Colonic mucosa (tissue), 4 donors: ENCODE measurements around the gene THRSP. TPM values are rescaled to one million over a fixed set of nuclear protein-coding genes. Genes with fewer than 3 reads are reported as not detected.
"Not testable (repeated sequence)": the region's sequence is repeated elsewhere in the genome, so short reads cannot be mapped to it uniquely, and the experiment has no call there.

Source experiments
- DNase-seq: peaks from one replicate; pipeline ENCODE4 v3.0.0-alpha.2; 2020
- H3K27ac ChIP-seq: fragments of 200-600 bp; one replicate; pipeline ENCODE4 v1.8.0; 2021
- H3K27me3 ChIP-seq: fragments of 200-600 bp; one replicate; pipeline ENCODE4 v1.8.0; 2021
- H3K36me3 ChIP-seq: fragments of 200-600 bp; one replicate; pipeline ENCODE4 v1.8.0; 2021
- H3K4me1 ChIP-seq: fragments of 200-600 bp; one replicate; pipeline ENCODE4 v1.8.0; 2021; ENCODE audit warnings: mild to moderate bottlenecking
- H3K4me3 ChIP-seq: fragments of 200-600 bp; one replicate; pipeline ENCODE4 v1.8.0; 2021
- H3K9ac ChIP-seq, 2 donors: one replicate each; pipeline ENCODE4 v1.7.0; 2013; ENCODE audit warnings: control low read depth in 2 of 2, low read depth in 2 of 2, low read length in 2 of 2
- H3K9me3 ChIP-seq: fragments of 200-600 bp; one replicate; pipeline ENCODE4 v1.8.0; 2021
- intact Hi-C: fragments of 100-400 bp; cut with DNase I; formaldehyde crosslinking; loops from one replicate; pipeline ENCODE4 v1.14.1; 2022
- total RNA-seq, 2 donors: library from RNA; stranded (reverse); fragmentation: NEBNext Ultra II Directional in 1 of 2; extraction: Animal tissue kit (Norgen Biotek cat#: 25700) in 1 of 2; gene quantifications; one replicate each; pipeline ENCODE4 v1.2.1, GENCODE V29; 2021
- TF ChIP-seq, protein P1 (sequence below): fragments of 200-600 bp; IDR thresholded peaks from one replicate; pipeline ENCODE4 v1.8.0; 2022; ENCODE audit warnings: antibody characterized with exemption, mild to moderate bottlenecking
- donor health status: healthy.
- donor health status: DM: no; HTN: no; CAD: no.
- donor health status: DM: no; HTN: no; CAD: no.

Gene THRSP
- total RNA-seq, 2 donors from 2014 or later: 0.61 TPM; not detected in 1

DNA sequence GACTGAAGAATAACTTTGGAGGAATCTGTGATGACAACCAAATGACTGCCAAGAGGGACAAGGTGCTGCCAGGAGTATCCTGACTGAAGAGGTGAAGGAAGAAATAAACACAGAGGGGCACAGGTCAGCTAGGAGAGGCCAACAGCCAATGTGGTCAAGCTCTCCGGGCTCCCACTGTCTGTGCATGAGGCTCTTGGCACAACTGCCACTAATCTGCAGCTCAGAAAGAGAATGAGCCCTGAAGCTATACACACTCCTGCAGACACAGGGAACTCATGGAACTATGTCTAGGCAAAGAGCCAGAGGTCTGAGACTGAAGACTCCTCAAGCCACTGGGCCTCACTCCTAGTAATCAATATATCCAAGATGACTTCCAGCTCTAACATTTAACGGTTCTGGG, 7.0 kb downstream of the THRSP start:
- Histone ChIP-seq H3K36me3 (no peaks in the 10 kb centered on the region), H3K9me3 (no peaks in the 10 kb centered on the region), H3K27me3 (no peaks in the 10 kb centered on the region), H3K4me3 (no peak overlapping the region), H3K4me1 (no peaks in the 10 kb centered on the region), H3K9ac (no peak overlapping the region), H3K27ac (no peak overlapping the region)
- intact Hi-C loops: no loop called here
- TF ChIP-seq, protein P1, sequence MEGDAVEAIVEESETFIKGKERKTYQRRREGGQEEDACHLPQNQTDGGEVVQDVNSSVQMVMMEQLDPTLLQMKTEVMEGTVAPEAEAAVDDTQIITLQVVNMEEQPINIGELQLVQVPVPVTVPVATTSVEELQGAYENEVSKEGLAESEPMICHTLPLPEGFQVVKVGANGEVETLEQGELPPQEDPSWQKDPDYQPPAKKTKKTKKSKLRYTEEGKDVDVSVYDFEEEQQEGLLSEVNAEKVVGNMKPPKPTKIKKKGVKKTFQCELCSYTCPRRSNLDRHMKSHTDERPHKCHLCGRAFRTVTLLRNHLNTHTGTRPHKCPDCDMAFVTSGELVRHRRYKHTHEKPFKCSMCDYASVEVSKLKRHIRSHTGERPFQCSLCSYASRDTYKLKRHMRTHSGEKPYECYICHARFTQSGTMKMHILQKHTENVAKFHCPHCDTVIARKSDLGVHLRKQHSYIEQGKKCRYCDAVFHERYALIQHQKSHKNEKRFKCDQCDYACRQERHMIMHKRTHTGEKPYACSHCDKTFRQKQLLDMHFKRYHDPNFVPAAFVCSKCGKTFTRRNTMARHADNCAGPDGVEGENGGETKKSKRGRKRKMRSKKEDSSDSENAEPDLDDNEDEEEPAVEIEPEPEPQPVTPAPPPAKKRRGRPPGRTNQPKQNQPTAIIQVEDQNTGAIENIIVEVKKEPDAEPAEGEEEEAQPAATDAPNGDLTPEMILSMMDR: no peak
- no peak for DNase-seq

DNA sequence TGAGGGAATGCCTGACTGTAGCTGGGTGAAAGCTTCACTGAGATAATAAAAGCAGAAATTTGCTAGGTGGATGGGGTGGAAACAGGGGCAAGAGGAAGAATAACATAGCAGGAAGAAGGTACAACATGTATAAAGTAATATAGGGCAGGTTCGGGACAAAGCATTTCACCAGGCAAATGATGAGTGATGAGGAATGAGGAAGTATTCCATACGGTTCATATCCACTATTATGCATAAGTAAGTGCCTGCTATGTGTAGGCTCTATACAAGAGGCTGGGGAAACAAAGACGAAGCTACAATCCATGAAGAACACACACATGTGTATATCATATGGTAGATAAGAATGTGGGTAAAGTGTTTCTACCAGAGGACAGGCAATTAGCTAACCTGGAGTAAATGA, 8.1 kb downstream of the THRSP start:
- TF ChIP-seq, protein P1: no peak
- intact Hi-C loops: no loop called here
- H3K4me1 ChIP-seq: peaks cover 4% of the 10 kb centered on the region
- DNase-seq: no peak
- no peaks in the 10 kb centered on the region for H3K27me3 ChIP-seq
- H3K27ac ChIP-seq: no peak overlapping the region
- H3K9me3 ChIP-seq: no peaks in the 10 kb centered on the region
- H3K9ac ChIP-seq: no peak overlapping the region
- no peaks in the 10 kb centered on the region for H3K36me3 ChIP-seq
- no peak overlapping the region for H3K4me3 ChIP-seq

DNA sequence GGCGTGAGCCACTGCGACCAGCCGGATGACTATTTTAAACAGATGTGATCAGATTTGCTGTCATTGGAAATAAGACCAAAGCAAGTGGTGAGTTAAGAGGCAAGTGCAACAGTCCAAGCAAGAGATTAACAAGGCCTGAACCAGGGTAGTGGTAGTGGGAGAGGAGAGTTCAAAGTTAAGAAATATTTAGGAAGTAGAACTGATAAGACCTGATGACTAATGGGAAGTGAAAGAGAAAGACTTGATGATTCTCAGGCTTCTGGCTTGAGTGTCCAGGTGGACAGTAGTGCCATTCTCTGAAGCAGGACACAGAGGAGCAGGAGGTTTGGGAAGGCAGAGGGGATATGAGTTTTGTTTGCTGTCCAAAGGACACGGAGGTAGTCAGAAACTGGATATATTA, 8.8 kb downstream of the THRSP start:
- DNase-seq: no peak
- Histone ChIP-seq H3K36me3 (no peaks in the 10 kb centered on the region), H3K4me3 (no peak overlapping the region), H3K9me3 (no peaks in the 10 kb centered on the region), H3K4me1 (peaks cover 7% of the 10 kb centered on the region), H3K27ac (no peak overlapping the region), H3K27me3 (no peaks in the 10 kb centered on the region), H3K9ac (no peak overlapping the region)
- TF ChIP-seq, protein P1: no peak
- intact Hi-C loops: no loop called here

DNA sequence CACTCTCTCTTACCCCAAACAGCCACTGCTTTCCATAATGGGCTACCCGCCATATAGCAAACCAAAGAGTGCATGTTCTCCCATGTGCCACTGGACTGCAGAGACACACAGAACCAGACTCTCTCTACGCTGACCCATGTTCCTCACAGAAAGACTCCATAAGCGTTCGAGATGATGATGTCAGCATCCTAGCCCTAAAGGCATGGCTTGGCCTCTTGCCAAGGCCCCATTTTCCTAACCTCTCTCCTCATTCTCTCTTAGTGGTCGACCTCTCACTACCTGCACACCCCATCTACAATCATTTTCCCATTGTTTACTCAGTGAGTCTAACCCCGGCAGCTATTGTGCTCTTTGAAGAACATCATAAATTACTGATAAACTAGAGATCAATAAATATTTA, 11.1 kb downstream of the THRSP start:
- DNase-seq: no peak
- no peaks in the 10 kb centered on the region for H3K36me3 ChIP-seq
- H3K9me3 ChIP-seq: no peaks in the 10 kb centered on the region
- H3K9ac ChIP-seq: no peak overlapping the region
- TF ChIP-seq, protein P1: no peak
- no peak overlapping the region for H3K27ac ChIP-seq
- H3K27me3 ChIP-seq: no peaks in the 10 kb centered on the region
- intact Hi-C loops: no loop called here
- no peak overlapping the region for H3K4me3 ChIP-seq
- peaks cover 7% of the 10 kb centered on the region for H3K4me1 ChIP-seq

DNA sequence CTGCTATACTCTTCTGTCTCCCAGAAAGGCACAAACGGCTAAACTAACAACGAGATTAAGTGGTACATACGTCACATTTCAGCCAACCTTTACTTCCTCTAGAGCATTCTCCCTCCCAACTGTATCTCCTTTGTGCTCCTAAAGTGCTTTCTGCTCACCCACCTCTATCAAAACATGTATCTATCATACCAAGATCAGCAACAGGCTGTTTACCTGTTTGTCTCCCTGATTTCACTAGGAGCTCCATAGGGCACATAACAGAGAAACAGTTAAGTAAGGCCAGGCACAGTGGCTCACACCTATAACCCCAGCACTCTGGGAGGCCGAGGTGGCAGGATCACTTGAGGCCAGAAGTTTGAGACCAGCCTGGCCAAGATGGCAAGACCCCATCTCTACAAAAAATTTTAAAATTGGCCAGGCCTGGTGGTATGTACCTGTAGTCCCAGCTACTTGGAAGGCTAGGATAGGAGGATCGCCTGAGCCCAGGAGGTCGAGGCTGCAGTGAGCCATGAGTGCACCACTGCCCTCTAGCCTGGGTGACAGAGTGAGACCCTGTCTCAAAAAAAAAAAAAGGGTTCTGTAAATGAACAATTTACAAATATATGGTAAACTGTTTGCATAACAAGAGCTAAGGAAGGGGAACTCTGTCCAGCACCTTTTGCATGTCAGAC, 13.2 kb downstream of the THRSP start:
- intact Hi-C loops: no loop called here
- H3K4me3 ChIP-seq: no peak overlapping the region

DNA sequence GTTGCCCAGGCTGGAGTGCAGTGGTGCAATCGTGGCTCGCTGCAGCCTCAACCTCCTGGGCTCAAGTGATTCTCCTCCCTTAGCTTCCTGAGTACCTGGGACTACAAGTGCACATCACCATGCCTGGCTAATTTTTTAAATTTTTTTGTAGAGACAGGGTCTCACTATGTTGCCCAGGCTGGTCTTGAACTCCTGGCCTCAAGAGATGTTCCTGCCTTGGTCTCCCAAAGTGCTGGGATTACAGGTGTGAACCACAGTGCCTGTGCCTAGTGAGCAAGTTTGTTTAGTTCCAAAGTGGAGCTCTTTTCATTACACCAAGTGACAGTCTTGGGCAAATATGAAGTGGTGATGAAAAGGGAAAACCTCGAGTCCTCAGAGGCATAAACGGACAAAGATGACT, 13.9 kb downstream of the THRSP start:
- H3K27me3 ChIP-seq, H3K4me3 ChIP-seq, intact Hi-C loops, H3K9ac ChIP-seq, H3K36me3 ChIP-seq, DNase-seq, H3K4me1 ChIP-seq, H3K9me3 ChIP-seq, H3K27ac ChIP-seq: not testable (repeated sequence)

More for the DNA sequence above, 13.2 kb downstream of the THRSP start:
- DNase-seq: no peak
- H3K9me3 ChIP-seq: no peaks in the 10 kb centered on the region
- H3K27me3 ChIP-seq: no peaks in the 10 kb centered on the region
- H3K4me1 ChIP-seq: peaks cover 7% of the 10 kb centered on the region
- H3K27ac ChIP-seq: no peak overlapping the region
- no peak overlapping the region for H3K9ac ChIP-seq
- H3K36me3 ChIP-seq: no peaks in the 10 kb centered on the region
- TF ChIP-seq, protein P1: no peak
